Activated T-helper 1 cell treated with anti-CD3 and anti-CD28 coated beads, Interleukin-12 subunit alpha, Interleukin-12 subunit beta, Interleukin-2, Interleukin-4 antibody, amounts not matched to agents 30 ng/mL and 10 ng/mL and 1 ng/mL, durations not matched to agents 14 hours and 24 hours and 36 hours (primary cell): ENCODE data around the gene METTL5. TPM values are rescaled to one million over a fixed set of nuclear protein-coding genes. Genes with fewer than 3 reads are reported as not detected.
"Not testable (repeated sequence)": the region's sequence is repeated elsewhere in the genome, so short reads cannot be mapped to it uniquely, and the experiment has no call there.

Experiments used
- DNase-seq: peaks from one replicate; pipeline ENCODE4 v3.0.0; 2021; ENCODE audit warnings: low spot score
- H3K27ac Mint-ChIP-seq: one replicate; pipeline ENCODE4 v1.8.0; 2021; ENCODE audit warnings: mild to moderate bottlenecking, mixed read lengths
- H3K27me3 Mint-ChIP-seq: one replicate; pipeline ENCODE4 v1.8.0; 2022; ENCODE audit warnings: mild to moderate bottlenecking, moderate library complexity, mixed read lengths; ENCODE audit not compliant: insufficient read depth
- H3K36me3 Mint-ChIP-seq: one replicate; pipeline ENCODE4 v1.8.0; 2021; ENCODE audit warnings: low read depth, mixed read lengths
- H3K4me1 Mint-ChIP-seq: one replicate; pipeline ENCODE4 v1.8.0; 2021; ENCODE audit warnings: low read depth, mixed read lengths
- H3K4me3 Mint-ChIP-seq: one replicate; pipeline ENCODE4 v1.8.0; 2021; ENCODE audit warnings: mild to moderate bottlenecking, moderate library complexity, mixed read lengths
- H3K9me3 Mint-ChIP-seq: one replicate; pipeline ENCODE4 v1.8.0; 2021; ENCODE audit warnings: mixed read lengths
- intact Hi-C: fragments of 100-400 bp; cut with micrococcal nuclease; formaldehyde crosslinking; loops from one replicate; pipeline ENCODE4 v1.15.1; 2024
- total RNA-seq: library from RNA; stranded (reverse); gene quantifications from 2 replicates; pipeline ENCODE4 v1.2.3, GENCODE V29; 2022

METTL5 gene
- total RNA-seq, 1 donor from 2014 or later = 92.1 TPM

DNA sequence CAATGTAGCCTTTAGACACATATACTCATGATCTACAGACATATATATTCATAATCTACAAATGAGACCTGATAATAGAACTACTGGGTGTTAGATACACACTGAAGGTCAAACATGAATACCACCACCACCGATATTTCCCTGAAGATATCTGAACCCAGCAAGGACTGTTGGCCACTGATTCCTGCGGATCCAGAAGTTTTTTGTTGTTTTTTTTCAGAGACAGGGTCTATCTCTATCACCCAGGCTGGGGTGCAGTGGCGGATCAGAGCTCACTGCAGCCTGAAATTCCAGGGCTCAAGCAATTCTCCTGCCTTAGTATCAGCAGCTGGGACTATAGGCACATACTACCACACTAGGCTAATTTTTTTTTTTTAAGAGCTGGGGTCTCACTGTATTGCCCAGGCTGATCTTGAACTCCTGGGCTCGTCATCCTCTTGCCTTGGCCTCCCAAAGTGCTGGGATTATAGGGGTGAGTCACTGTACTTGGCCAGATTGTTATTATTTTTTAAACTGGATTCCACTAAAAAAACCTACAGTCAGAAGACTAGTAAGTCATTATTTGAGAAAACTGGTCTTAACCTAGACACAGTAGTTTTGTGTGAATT is 1.8 kb downstream of the METTL5 start:
- intact Hi-C loops = loop anchor here (5.0 to 10.0 kb wide), 2 partner anchors 716 to 928 kb away; partner anchors contain the start of gene SPC25
- H3K4me1 Mint-ChIP-seq = peaks cover 49% of the 10 kb centered on the region
- H3K4me3 Mint-ChIP-seq = peak overlapping the region; percentile 71
- no peaks in the 10 kb centered on the region for H3K27me3 Mint-ChIP-seq
- H3K27ac Mint-ChIP-seq = no peak overlapping the region
- H3K36me3 Mint-ChIP-seq = peaks cover 28% of the 10 kb centered on the region
- H3K9me3 Mint-ChIP-seq = no peaks in the 10 kb centered on the region
- DNase-seq = no peak

DNA sequence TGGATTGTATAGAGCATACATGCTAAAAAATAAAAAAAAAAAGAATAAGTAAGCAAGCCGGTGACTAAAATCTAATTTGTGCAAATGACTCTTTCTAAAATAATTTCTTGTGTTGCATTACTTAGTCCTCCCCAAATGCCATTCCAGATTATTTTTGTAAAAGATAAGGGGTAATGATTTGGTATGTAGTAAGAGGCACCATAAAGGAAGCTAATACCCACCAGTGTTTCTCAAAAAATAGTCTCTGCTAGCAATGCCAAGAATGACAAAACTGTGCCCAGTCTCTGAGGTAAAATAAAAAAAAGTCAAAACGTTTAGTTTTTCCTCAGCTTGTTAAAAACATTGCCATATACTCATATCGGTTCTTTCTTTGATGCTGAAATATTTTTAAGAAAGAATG is 2.7 kb downstream of the METTL5 start:
- Mint-ChIP-seq H3K4me1 (peaks cover 49% of the 10 kb centered on the region), H3K27ac (no peak overlapping the region), H3K9me3 (peaks cover 5% of the 10 kb centered on the region), H3K27me3 (no peaks in the 10 kb centered on the region), H3K4me3 (no peak overlapping the region), H3K36me3 (peaks cover 36% of the 10 kb centered on the region)
- intact Hi-C loops = loop anchor here (5.0 to 10.0 kb wide), 2 partner anchors 715 to 927 kb away; partner anchors contain the start of gene SPC25
- no peak for DNase-seq

DNA sequence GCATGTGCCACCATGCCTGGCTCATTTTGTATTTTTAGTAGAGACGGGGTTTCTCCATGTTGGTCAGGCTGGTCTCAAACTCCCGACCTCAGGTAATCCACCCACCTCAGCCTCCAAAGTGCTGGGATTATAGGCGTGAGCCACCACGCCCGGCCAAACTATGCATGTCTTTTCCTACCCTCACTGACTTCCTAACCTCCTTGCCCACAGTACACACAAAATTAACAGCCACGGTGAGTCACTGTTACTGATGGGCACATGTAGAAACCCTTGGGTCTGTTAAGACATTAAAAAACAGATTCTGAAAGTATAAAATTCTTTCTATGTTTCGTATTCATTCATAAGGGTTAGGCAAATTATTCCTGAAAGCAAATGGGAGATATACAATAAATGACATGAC is 4.6 kb downstream of the METTL5 start:
- intact Hi-C loops = loop anchor here (5.0 to 10.0 kb wide), 2 partner anchors 713 to 925 kb away; partner anchors contain the start of gene SPC25
- H3K36me3 Mint-ChIP-seq = peaks cover 50% of the 10 kb centered on the region
- H3K4me1 Mint-ChIP-seq = peaks cover 42% of the 10 kb centered on the region
- not testable (repeated sequence) for H3K27me3 Mint-ChIP-seq, H3K27ac Mint-ChIP-seq, DNase-seq, H3K4me3 Mint-ChIP-seq, H3K9me3 Mint-ChIP-seq

DNA sequence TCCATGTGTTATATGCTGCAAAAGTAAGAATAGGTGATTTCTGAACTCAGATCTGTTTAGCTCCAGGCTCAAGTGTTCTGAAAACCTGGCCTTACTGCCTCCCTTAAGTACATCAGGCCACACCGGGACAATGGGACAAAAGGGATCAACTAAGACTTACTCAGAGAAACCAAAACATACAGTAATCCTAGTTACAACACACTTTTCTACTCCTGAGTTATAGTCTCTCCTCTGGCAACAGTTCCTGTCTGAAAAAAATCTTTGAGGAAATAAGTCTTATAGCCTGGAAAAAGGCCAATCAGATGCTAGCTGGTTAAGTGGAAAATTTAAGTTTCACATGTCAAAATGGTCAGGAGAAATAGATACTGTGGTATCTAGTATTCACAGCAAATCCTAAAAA is 5.6 kb downstream of the METTL5 start:
- intact Hi-C loops = no loop called here
- Mint-ChIP-seq H3K27me3 (no peaks in the 10 kb centered on the region), H3K36me3 (peaks cover 50% of the 10 kb centered on the region), H3K9me3 (peaks cover 6% of the 10 kb centered on the region), H3K4me3 (no peak overlapping the region), H3K4me1 (peaks cover 37% of the 10 kb centered on the region), H3K27ac (no peak overlapping the region)
- DNase-seq = no peak

DNA sequence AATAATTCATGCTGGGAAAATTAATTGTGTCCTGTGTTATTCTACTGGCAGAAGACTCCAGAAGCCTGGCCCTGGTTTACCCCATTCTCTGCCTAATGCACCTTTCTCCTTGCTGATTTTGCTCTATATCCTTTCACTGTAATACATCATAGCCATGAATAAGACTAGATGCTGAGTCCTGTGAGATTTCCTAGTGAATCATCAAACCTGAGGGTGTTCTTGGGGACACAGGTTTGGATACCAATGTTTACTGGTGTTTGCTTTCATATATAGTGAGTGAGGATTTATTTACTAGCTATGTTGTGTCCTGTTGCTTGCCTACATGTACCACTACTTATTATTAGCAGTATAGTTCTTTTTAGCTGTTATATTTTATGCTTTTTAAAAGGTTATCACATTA is 6.5 kb downstream of the METTL5 start:
- Mint-ChIP-seq H3K27me3 (no peaks in the 10 kb centered on the region), H3K4me1 (peaks cover 28% of the 10 kb centered on the region), H3K36me3 (peaks cover 50% of the 10 kb centered on the region), H3K4me3 (no peak overlapping the region), H3K27ac (no peak overlapping the region), H3K9me3 (peaks cover 6% of the 10 kb centered on the region)
- intact Hi-C loops = no loop called here
- DNase-seq = no peak

DNA sequence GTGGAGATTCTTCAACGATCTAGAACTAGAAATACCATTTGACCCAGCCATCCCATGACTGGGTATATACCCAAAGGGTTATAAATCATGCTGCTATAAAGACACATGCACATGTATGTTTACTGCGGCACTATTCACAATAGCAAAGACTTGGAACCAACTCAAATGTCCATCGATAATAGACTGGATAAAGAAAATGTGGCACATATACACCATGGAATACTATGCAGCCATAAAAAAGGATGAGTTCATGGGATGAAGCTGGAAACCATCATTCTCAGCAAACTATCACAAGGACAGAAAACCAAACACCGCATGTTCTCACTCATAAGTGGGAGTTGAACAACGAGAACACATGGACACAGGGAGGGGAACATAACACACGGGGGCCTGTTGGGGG is 7.3 kb downstream of the METTL5 start:
- H3K4me3 Mint-ChIP-seq, intact Hi-C loops, DNase-seq, H3K9me3 Mint-ChIP-seq, H3K27me3 Mint-ChIP-seq, H3K27ac Mint-ChIP-seq: not testable (repeated sequence)
- Mint-ChIP-seq H3K36me3 (peaks cover 52% of the 10 kb centered on the region), H3K4me1 (peaks cover 19% of the 10 kb centered on the region)

DNA sequence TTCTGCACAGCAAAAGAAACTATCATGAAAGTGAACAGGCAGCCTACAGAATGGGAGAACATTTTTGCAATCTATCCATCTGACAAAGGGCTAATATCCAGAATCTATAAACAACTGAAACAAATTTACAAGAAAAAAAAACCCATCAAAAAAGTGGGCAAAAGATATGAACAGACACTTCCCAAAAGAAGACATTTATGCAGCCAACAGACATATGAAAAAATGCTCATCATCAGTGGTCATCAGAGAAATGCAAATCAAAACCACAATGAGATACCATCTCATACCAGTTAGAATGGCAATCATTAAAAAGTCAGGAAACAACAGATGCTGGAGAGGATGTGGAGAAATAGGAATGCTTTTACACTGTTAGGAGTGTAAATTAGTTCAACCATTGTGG is 7.7 kb downstream of the METTL5 start:
- peaks cover 52% of the 10 kb centered on the region for H3K36me3 Mint-ChIP-seq
- H3K4me1 Mint-ChIP-seq = peaks cover 18% of the 10 kb centered on the region
- H3K27me3 Mint-ChIP-seq, intact Hi-C loops, DNase-seq, H3K27ac Mint-ChIP-seq, H3K4me3 Mint-ChIP-seq, H3K9me3 Mint-ChIP-seq: not testable (repeated sequence)

DNA sequence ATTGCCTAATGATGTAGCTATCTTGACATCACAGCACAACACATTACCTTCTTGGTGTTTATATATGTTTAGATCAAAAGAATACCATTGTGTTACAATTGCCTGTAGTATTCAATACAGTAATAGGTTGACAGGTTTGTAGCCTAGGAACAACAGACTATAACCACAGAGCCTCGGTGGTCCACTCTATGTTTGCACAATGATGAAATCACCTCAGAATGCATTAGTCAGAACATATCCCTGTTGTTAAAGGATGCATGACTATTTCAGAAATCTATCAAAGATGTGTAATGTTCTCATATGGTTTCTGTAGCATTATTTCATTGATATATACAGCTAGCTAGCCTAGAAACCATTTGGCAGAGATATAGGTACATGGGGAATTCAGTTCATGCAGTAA is 8.9 kb downstream of the METTL5 start:
- H3K9me3 Mint-ChIP-seq = peaks cover 6% of the 10 kb centered on the region
- no peak overlapping the region for H3K27ac Mint-ChIP-seq
- H3K4me3 Mint-ChIP-seq = no peak overlapping the region
- no peak for DNase-seq
- H3K4me1 Mint-ChIP-seq = peaks cover 13% of the 10 kb centered on the region
- H3K27me3 Mint-ChIP-seq = no peaks in the 10 kb centered on the region
- H3K36me3 Mint-ChIP-seq = peaks cover 53% of the 10 kb centered on the region
- intact Hi-C loops = no loop called here

DNA sequence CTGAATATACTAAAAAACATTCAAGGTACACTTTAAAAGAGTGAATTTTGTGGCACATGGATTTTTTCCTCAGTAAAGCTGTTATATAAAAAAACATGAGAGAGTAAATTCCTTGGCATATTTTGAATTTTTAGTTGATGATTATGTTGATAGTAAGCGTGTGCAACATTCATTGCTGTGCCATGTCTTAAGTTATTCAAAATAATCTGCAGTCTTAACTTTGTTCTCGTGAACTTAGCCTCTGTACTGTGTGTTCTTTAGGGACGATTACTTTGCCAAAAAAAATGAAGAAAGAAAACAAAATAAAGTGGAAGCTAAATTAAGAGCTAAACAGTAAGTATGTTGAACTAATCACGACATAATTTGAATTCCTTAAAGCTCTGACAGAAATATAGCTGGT is 16.5 kb downstream of the METTL5 start:
- no peaks in the 10 kb centered on the region for H3K27me3 Mint-ChIP-seq
- peaks cover 37% of the 10 kb centered on the region for H3K36me3 Mint-ChIP-seq
- intact Hi-C loops = no loop called here
- no peaks in the 10 kb centered on the region for H3K4me1 Mint-ChIP-seq
- DNase-seq = no peak
- no peak overlapping the region for H3K4me3 Mint-ChIP-seq
- H3K27ac Mint-ChIP-seq = no peak overlapping the region
- no peaks in the 10 kb centered on the region for H3K9me3 Mint-ChIP-seq

DNA sequence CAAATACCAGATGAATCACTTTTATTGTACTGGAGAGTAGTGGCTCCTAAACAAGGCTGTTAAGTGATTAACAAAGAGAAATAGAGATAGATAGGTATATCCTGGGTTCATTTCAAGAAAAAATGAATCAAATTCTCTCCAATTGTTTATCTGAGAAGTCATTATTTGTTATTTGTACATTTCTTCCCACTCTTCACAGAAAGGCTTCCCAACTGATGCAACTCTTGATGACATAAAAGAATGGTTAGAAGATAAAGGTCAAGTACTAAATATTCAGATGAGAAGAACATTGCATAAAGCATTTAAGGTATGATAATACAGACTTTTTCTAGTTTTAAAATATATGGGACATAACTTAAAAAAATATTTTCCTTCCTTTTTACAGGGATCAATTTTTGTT is 18.1 kb downstream of the METTL5 start:
- Mint-ChIP-seq H3K27ac (no peak overlapping the region), H3K36me3 (peaks cover 42% of the 10 kb centered on the region), H3K9me3 (no peaks in the 10 kb centered on the region), H3K4me1 (peaks cover 13% of the 10 kb centered on the region), H3K27me3 (no peaks in the 10 kb centered on the region), H3K4me3 (no peak overlapping the region)
- intact Hi-C loops = no loop called here
- DNase-seq = no peak

DNA sequence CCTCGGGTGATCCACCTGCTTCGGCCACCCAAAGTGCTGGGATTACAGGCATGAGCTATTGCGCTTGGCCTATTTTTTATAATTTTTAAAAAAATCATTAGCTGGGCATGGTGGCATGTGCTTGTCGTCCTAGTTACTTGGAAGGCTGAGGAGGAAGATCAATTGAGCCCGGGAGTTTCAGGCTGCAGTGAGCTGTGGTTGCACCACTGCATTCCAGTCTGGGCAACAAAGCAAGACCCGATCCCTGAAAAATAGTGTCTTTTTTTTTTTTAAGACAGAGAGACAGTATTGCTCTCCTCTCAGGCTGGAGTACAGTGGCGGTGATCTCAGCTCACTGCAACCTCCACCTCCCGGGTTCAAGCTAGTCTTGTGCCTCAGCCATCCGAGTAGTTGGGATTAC is 21.2 kb downstream of the METTL5 start:
- DNase-seq = no peak
- H3K4me1 Mint-ChIP-seq = peaks cover 26% of the 10 kb centered on the region
- H3K27me3 Mint-ChIP-seq = no peaks in the 10 kb centered on the region
- intact Hi-C loops = no loop called here
- H3K9me3 Mint-ChIP-seq = no peaks in the 10 kb centered on the region
- no peak overlapping the region for H3K4me3 Mint-ChIP-seq
- H3K27ac Mint-ChIP-seq = no peak overlapping the region
- H3K36me3 Mint-ChIP-seq = peaks cover 27% of the 10 kb centered on the region

DNA sequence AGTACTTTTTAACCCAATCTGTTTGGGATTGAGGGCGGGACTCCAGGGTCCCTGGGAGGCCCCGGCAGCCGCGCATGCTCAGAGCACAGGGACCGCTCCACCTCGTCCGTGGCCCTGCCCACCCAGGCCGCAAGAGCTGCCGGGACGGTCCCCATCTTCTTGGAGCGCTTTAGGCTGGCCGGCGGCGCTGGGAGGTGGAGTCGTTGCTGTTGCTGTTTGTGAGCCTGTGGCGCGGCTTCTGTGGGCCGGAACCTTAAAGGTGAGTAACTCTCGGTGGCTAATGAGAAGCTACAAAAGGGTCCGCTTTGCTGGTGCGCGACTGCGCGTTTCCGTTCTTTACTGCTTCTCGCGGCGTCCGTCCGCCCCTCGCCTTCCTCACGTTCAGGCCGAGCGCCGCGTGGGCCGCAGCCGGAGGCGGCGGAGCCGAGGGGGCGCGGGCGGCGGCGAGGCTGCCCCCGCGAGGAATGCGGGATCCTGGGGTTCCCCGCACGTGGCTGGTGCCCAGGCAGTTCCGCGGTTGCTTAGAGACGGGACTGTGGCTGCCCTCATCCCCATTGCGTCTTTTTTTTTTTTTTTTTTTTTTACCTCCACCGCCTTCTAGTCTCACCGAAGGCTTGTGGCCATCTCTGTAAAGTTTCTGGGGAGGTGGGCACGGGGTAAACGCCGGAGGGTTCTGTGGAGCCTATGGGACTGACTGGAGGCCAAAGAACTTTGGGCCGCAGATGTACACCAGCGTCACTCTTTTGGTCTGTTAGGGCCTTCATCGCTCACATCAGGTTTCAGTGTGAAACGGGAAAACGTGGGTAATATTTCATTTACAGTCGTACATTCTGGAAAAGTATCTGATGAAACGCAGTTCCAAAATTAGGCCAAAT is 25.8 kb downstream of the METTL5 start, which contains the start of gene SSB:
Gene SSB (plus strand): TSS at position 154 of the 875 bp plus-strand sequence. CDS start 2,090 bp downstream, outside the sequence.
- H3K4me3 Mint-ChIP-seq = peak within 1 kb of the TSS; percentile 93
- intact Hi-C loops = loop anchor here (1.0 to 10.0 kb wide), 9 partner anchors 25 to 1888 kb away; partner anchors contain the start of genes BBS5, CFAP210, DYNC1I2 and KLHL23
- peaks cover 32% of the 10 kb centered on the region for H3K4me1 Mint-ChIP-seq

DNA sequence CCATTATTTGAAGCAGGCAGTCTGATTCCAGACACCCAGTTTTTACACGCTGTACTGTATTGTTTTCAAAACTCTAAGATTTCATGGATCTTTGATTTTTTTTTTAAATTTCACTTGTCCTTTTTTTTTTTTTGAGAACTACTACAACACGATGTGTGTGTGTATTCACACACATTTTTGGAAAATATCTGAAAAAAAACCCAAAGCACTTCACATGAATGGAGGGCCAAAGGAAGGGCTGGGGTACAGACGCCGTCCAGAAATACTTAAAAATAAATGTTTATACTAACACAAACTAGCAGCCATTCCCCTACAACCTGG is 26.3 kb downstream of the METTL5 start:
- Mint-ChIP-seq H3K4me3 (peak overlapping the region; percentile 76), H3K4me1 (peaks cover 32% of the 10 kb centered on the region), H3K9me3 (no peaks in the 10 kb centered on the region), H3K27ac (peak overlapping the region; percentile 89), H3K36me3 (peaks cover 11% of the 10 kb centered on the region), H3K27me3 (peaks cover 10% of the 10 kb centered on the region)
- no peak for DNase-seq
- intact Hi-C loops = loop anchor here (1.0 to 10.0 kb wide), 8 partner anchors 66 to 1889 kb away; partner anchors contain the start of genes BBS5, CFAP210, DYNC1I2 and KLHL23

More for the DNA sequence above, 25.8 kb downstream of the METTL5 start, which contains the start of gene SSB:
- peaks cover 10% of the 10 kb centered on the region for H3K27me3 Mint-ChIP-seq
- peak within 1 kb of the TSS; percentile 89 for H3K27ac Mint-ChIP-seq
- H3K9me3 Mint-ChIP-seq = no peaks in the 10 kb centered on the region
- peaks cover 11% of the 10 kb centered on the region for H3K36me3 Mint-ChIP-seq
- peak; percentile 89 for DNase-seq
